Endometrium (tissue), 2 donors: Measurements from ENCODE around the gene ARL15.
"Not testable (repeated sequence)": the region's sequence is repeated elsewhere in the genome, so short reads cannot be mapped to it uniquely, and the experiment has no call there.

Source experiments
- FAIRE-seq: peaks from 2 replicates; lab custom pipeline; 2012; peaks lifted over from hg19 to GRCh38; lab: Jason Lieb, UNC
- donor health status: control.
- donor health status: control.

ARL15 gene

GRCh38 chr5:53890490-53890889 lies 419.9 kb downstream of the ARL15 start:
- no peak for FAIRE-seq

DNA sequence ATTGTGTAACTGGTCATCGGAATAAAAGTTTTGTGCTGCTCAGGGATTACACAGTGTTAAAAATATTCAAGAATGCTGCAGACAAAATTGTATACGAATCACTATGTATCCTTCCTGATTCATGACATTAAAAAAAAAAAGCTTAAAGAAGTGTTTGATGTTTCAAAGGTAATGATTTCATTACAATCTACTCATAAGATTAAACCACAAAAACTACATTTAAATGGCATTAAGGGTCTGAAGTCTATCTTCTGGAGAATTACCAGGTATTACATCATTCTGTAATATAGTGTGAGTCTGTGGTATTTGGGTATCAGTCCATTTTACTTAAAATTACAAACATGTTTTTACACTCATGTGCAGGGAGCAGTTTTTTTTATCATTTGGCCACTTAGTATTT lies 425.5 kb downstream of the ARL15 start:
- FAIRE-seq, result no peak

DNA sequence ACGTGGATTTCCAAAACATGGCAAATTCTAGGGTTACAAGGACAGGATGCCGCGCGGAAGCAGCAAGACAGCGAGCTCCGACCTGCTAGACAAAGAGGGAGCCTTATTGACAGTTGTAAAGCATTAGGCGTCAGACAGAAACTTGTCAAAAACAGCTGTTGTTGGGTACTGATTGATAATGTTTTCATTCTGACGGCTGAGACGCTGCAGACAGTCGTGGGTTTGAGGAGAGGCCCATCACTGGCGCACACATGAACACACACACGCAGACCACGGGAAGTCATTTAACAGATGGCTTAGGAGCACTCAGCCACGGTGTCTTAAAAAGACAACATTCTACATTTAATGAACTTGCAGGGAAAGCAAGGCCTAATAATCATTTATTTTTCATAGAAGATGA lies 426.0 kb downstream of the ARL15 start:
- no peak for FAIRE-seq

DNA sequence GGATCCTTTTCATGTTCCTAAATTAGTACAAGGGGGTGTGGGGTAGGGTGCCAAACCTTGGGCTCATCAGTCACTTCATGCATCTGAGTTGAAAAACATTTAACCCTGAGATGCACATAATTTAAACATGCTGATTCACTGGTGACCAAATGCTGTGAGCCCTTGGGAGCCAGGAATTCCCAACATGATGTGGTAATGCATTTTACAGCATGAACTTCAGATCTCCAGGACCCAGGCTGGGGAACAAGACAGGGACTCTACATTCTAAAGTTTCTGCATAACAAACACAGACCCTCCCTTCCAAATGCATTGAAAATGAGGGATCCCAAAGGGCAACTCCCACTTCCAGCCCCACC lies 427.7 kb downstream of the ARL15 start:
- no peak for FAIRE-seq

- FAIRE-seq, result no peak
Observed at GRCh38 chr5:53882006-53882675, 428.2 kb downstream of the ARL15 start.

DNA sequence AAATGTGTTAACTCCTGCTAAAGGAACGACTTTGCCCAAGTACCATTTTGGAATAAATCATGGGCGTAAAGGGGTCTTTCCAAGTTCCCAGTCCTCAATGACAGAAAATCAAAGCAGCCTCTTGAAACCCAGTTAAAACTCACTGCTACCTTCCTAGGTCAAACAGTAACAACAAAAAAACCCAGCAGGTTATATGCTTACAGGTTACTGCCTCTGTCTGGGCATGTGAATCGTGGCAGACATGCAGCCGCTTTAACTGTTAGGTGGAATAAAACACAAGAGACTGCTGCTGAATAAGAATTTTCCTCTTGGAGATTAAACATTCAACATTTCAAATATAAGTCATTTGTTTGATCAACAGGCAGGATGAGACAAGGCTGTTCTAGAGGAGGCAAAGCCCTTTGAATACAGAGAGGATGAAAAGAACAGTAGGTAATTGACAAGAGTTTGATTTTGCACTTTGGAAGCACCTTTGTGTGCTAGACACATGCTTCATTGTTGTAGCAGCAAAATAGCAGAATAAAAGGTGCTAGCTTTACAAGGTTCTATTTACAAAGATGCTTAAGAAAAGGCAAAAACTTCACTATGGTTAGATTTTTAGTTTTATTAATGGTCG lies 430.6 kb downstream of the ARL15 start:
- FAIRE-seq, result no peak

GRCh38 chr5:53878015-53878414 lies 432.4 kb downstream of the ARL15 start:
- no peak for FAIRE-seq

- FAIRE-seq, result no peak
Observed at GRCh38 chr5:53877243-53877642, 433.1 kb downstream of the ARL15 start.

GRCh38 chr5:53874409-53874808 lies 436.0 kb downstream of the ARL15 start:
- no peak for FAIRE-seq

GRCh38 chr5:53873235-53873634 lies 437.1 kb downstream of the ARL15 start:
- FAIRE-seq, result no peak

GRCh38 chr5:53871775-53872174 lies 438.6 kb downstream of the ARL15 start:
- FAIRE-seq, result no peak

DNA sequence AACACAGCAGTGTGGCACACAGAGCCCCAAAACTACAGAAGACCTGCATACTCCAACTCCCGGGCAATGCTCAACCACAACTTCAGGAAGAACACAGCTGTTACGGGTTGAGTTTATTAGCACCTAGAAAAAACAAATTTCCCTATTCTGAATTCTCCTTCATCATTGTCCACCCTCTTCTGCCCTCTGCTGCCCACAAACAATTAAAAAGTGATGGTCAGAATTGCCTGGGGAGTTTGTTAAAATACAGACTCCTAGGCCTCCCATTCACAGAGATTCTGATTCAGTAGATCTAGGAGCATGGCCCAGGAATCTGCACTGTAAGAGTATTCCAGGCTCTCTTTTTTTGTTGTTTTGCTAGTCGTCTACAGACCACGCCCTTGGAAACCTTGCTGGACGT lies 439.3 kb downstream of the ARL15 start:
- FAIRE-seq, result no peak

DNA sequence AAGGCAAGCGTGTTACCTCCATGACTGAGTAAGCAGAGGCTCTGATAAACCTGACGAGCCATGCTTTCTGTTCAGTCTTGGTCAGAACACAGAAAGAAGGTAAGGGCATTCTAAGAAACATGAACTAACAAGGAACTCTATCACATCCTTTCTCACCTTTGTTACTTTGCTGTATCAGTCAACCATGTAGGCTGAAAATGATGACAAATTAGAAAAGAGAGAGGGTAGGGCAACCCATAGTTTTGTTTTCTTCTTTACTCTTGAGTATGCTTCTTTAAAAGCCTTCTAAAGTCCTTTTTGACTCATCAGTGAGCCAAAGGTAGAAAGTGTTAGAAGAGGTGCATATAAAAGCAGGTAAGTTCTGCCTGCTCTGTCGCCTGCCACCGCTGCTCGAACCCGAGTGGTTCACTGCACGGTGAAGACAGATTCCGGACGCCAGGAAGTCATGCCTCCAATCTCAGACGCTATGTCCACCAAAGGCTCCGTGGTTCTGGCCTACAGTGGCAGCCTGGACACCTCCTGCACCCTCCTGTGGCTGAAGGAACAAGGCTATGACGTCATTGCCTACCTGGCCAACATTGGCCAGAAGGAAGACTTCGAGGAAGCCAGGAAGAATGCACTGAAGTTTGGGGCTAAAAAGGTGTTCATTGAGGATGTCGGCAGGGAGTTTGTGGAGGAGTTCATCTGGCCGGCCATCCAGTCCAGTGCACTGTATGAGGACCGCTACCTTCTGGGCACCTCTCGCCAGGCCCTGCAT lies 451.5 kb downstream of the ARL15 start:
- FAIRE-seq, result no peak

DNA sequence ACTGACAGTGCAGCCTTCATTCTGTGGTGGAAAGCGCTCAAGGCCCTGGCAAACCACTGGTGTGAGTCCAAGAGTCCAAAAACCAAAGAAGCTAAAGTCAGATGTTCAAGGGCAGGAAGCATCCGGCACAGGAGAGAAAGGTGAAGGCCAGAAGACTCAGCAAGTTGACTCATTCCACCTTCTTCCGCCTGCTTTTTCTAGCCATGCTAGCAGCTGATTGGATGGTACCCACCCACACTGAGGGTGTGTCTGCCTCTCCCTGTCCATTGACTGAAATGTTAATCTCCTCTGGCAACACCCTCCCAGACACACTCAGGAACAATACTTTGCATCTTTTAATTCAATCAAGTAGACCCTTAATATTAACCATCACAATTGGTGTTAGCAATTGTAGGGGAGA lies 453.9 kb downstream of the ARL15 start:
- no peak for FAIRE-seq

GRCh38 chr5:53836851-53837430 lies 473.4 kb downstream of the ARL15 start:
- not testable (repeated sequence) for FAIRE-seq

- FAIRE-seq, result no peak
Observed at GRCh38 chr5:53834500-53834899, 475.9 kb downstream of the ARL15 start.
